Skeletal muscle tissue (tissue), 4 donors: Measurements from ENCODE around the gene CGREF1. TPM values are rescaled to one million over a fixed set of nuclear protein-coding genes. Genes with fewer than 3 reads are reported as not detected.
A peak's percentile ranks its signal among the peaks of the same experiment; 100 is the strongest.

ENCODE experiments used
- H3K27ac ChIP-seq: one replicate; pipeline ENCODE4 v1.7.0; 2013; ENCODE audit warnings: mild to moderate bottlenecking, low read depth, low read length, inconsistent platforms
- H3K27me3 ChIP-seq, 3 donors: one replicate each; pipeline ENCODE4 v1.7.0; 2013; ENCODE audit warnings: low read length in 3 of 3; ENCODE audit not compliant: control insufficient read depth in 3 of 3, insufficient read depth in 3 of 3
- H3K36me3 ChIP-seq, 3 donors: one replicate each; pipeline ENCODE4 v1.7.0; 2013; ENCODE audit warnings: low read length in 3 of 3; ENCODE audit not compliant: control insufficient read depth in 3 of 3, insufficient read depth in 3 of 3
- H3K4me1 ChIP-seq, 3 donors: one replicate each; pipeline ENCODE4 v1.7.0; 2013; ENCODE audit warnings: low read length in 3 of 3, mild to moderate bottlenecking in 3 of 3; ENCODE audit not compliant: control insufficient read depth in 3 of 3, insufficient read depth in 3 of 3
- H3K4me3 ChIP-seq, 3 donors: one replicate each; pipeline ENCODE4 v1.7.0; 2013; ENCODE audit warnings: low read length in 3 of 3
- H3K9ac ChIP-seq, 3 donors: one replicate each; pipeline ENCODE4 v1.7.0; 2013; ENCODE audit warnings: low read length in 3 of 3, mild to moderate bottlenecking in 3 of 3, moderate library complexity in 2 of 3, low read depth in 1 of 3
- H3K9me3 ChIP-seq, 3 donors: one replicate each; pipeline ENCODE4 v1.7.0; 2013; ENCODE audit warnings: low read length in 3 of 3; ENCODE audit not compliant: control insufficient read depth in 3 of 3
- total RNA-seq: library from RNA; depleted of rRNA; stranded (reverse); fragments of >200 nt; gene quantifications from one replicate; pipeline ENCODE4 v1.2.3, GENCODE V29; 2014
- donor health status: Osteomylitis.

The CGREF1 gene
- total RNA-seq, 1 donor from 2014 or later: 2.1 TPM

DNA sequence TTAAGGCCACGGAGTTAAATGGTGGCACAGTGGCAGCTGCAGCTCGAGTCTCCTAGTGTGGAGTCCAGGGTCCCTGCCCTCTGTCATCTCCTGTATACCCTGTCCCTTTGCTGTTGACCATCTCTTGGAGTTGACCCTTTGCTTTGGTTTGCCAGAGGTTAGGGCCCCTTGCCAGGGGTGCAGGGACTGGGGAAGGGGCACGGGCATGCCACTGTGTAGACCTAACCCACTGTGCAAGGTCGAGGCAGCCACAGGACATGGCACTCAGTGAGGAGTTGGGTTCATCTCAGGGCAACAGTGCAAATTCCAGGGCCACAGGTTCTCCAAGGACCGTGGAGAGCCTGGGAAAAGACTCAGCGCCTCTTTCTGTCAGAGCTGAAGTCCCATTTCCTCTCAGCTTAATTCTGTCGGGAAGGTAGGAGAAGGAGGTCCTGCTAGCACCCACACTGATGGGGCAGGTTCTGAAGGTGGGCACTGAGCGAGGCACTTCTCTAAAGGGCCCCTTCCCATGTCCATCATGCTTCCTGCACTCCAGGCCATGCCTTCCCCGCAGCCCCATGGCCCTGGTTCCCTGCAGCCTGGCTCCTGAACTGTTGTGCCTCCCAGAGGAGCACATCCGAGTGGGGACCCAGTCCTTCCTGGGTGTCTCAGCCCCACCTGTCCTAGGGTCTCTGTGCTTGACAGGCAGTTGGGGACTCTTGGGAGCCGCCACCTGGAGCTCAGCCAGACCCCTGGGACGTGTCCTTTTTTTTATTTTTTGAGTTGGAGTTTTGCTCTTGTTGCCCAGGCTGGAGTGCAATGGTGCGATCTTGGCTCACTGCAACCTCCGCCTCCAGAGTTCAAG lies 29.6 kb downstream of the CGREF1 start:
- peaks cover 21 to 31% (median 23%) of the 10 kb centered on the region in 3 donors for H3K4me1 ChIP-seq
- H3K9ac ChIP-seq: no peak overlapping the region
- H3K27ac ChIP-seq: no peak overlapping the region
- no peak overlapping the region for H3K4me3 ChIP-seq
- no peaks in the 10 kb centered on the region for H3K9me3 ChIP-seq
- H3K36me3 ChIP-seq: peaks cover 0 to 5% (median 0%) of the 10 kb centered on the region in 3 donors
- no peaks in the 10 kb centered on the region for H3K27me3 ChIP-seq

DNA sequence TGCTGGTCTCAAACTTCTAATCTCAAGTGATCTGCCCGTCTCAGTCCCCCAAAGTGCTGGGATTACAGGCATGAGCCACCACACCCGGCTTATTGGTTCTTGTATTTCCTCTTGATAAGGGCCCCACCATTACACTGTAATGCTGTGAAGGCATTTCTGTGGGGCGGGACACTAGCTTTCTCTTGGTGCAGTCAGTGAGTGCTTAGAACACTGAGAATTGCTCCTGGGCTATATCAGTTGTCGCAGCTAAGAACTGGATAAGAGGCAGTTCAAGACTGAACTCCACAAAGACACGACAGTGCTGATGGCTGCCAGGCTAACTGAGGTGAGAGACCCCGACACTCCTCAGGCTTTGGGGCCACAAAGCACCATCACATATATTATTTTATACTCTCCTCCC lies 30.3 kb downstream of the CGREF1 start:
- H3K4me1 ChIP-seq: peaks cover 26 to 36% (median 30%) of the 10 kb centered on the region in 3 donors
- H3K9ac ChIP-seq: no peak overlapping the region
- no peaks in the 10 kb centered on the region for H3K9me3 ChIP-seq
- H3K27me3 ChIP-seq: no peaks in the 10 kb centered on the region
- no peak overlapping the region for H3K27ac ChIP-seq
- peaks cover 0 to 5% (median 0%) of the 10 kb centered on the region in 3 donors for H3K36me3 ChIP-seq
- no peak overlapping the region for H3K4me3 ChIP-seq

GRCh38 chr2:27087823-27088410 lies 31.0 kb downstream of the CGREF1 start:
- H3K27me3 ChIP-seq: no peaks in the 10 kb centered on the region
- peaks cover 33 to 43% (median 37%) of the 10 kb centered on the region in 3 donors for H3K4me1 ChIP-seq
- H3K36me3 ChIP-seq: peaks cover 0 to 5% (median 0%) of the 10 kb centered on the region in 3 donors
- no peak overlapping the region for H3K4me3 ChIP-seq
- no peaks in the 10 kb centered on the region for H3K9me3 ChIP-seq
- no peak overlapping the region for H3K9ac ChIP-seq
- H3K27ac ChIP-seq: no peak overlapping the region

- Histone ChIP-seq H3K4me3 (peak within 1 kb of the TSS; percentile 77 to 88 (median 87)), H3K9ac (peak within 1 kb of the TSS; percentile 61 to 86 (median 76))
These were observed 32.0 kb downstream of the CGREF1 start, which contains the start of gene KHK for GRCh38 chr2:27086724-27087593. Gene KHK (plus strand): TSS chr2:27086772. CDS start chr2:27087260, 488 bp downstream.

GRCh38 chr2:27086090-27086723 lies 32.7 kb downstream of the CGREF1 start:
- Histone ChIP-seq H3K27me3 (no peaks in the 10 kb centered on the region), H3K36me3 (no peaks in the 10 kb centered on the region), H3K27ac (peak overlapping the region; percentile 75), H3K4me3 (peak overlapping the region; percentile 56 to 87 (median 77)), H3K9ac (peak overlapping the region; percentile 61 to 86 (median 76)), H3K4me1 (peaks cover 48 to 60% (median 50%) of the 10 kb centered on the region in 3 donors), H3K9me3 (no peaks in the 10 kb centered on the region)

More at GRCh38 chr2:27086724-27087593, 32.0 kb downstream of the CGREF1 start, which contains the start of gene KHK:
- Histone ChIP-seq H3K9me3 (no peaks in the 10 kb centered on the region), H3K4me1 (peaks cover 40 to 52% (median 43%) of the 10 kb centered on the region in 3 donors), H3K27ac (peak within 1 kb of the TSS; percentile 75), H3K36me3 (no peaks in the 10 kb centered on the region), H3K27me3 (no peaks in the 10 kb centered on the region)

- Histone ChIP-seq H3K27me3 (no peaks in the 10 kb centered on the region), H3K9ac (peak overlapping the region; percentile 43 to 86 (median 76)), H3K4me1 (peaks cover 53 to 65% (median 56%) of the 10 kb centered on the region in 3 donors), H3K27ac (peak overlapping the region; percentile 75), H3K36me3 (no peaks in the 10 kb centered on the region), H3K4me3 (peak overlapping the region; percentile 67 to 82 (median 77)), H3K9me3 (no peaks in the 10 kb centered on the region)
These were observed 33.2 kb downstream of the CGREF1 start for GRCh38 chr2:27085673-27086089.

GRCh38 chr2:27085062-27085672 lies 33.8 kb downstream of the CGREF1 start:
- Histone ChIP-seq H3K4me1 (peaks cover 58 to 70% (median 61%) of the 10 kb centered on the region in 3 donors), H3K9me3 (no peaks in the 10 kb centered on the region), H3K36me3 (no peaks in the 10 kb centered on the region), H3K27me3 (no peaks in the 10 kb centered on the region), H3K9ac (peak overlapping the region; percentile 43 to 86 (median 56)), H3K4me3 (peak overlapping the region; percentile 67 to 82 (median 77)), H3K27ac (peak overlapping the region; percentile 75)

- H3K27me3 ChIP-seq: no peaks in the 10 kb centered on the region
- peaks cover 60 to 74% (median 64%) of the 10 kb centered on the region in 3 donors for H3K4me1 ChIP-seq
- H3K27ac ChIP-seq: no peak overlapping the region
- H3K4me3 ChIP-seq: no peak overlapping the region
- no peaks in the 10 kb centered on the region for H3K9me3 ChIP-seq
- H3K36me3 ChIP-seq: no peaks in the 10 kb centered on the region
- peak overlapping the region in 1 of 3 donors; percentile 86 for H3K9ac ChIP-seq
These were observed 34.4 kb downstream of the CGREF1 start for GRCh38 chr2:27084297-27085061.
